Neural progenitor cell (in vitro differentiated cells): ENCODE results near the gene RNASE2. TPM values are rescaled to one million over a fixed set of nuclear protein-coding genes. Genes with fewer than 3 reads are reported as not detected.
"Not testable (repeated sequence)": the region's sequence is repeated elsewhere in the genome, so short reads cannot be mapped to it uniquely, and the experiment has no call there.

ENCODE experiments used
- DNase-seq: peaks from one replicate; pipeline ENCODE4 v3.0.0-alpha.2; 2016; ENCODE audit warnings: low spot score
- H2AFZ ChIP-seq: fragments of 200-600 bp; sonication (generic); replicated peaks from 2 replicates; pipeline ENCODE4 v1.6.1; 2016; ENCODE audit warnings: antibody characterized with exemption
- H3F3A ChIP-seq: fragments of 200-600 bp; sonication (generic); 2 replicates; pipeline ENCODE4 v1.6.1; 2016; ENCODE audit warnings: antibody characterized with exemption, low read depth
- H3K27ac ChIP-seq: fragments of 200-600 bp; sonication (generic); 2 replicates; pipeline ENCODE4 v1.5.1; 2016; ENCODE audit warnings: mild to moderate bottlenecking
- H3K27me3 ChIP-seq: fragments of 200-600 bp; sonication (generic); 2 replicates; pipeline ENCODE4 v1.6.1; 2016; ENCODE audit warnings: mild to moderate bottlenecking, moderate library complexity
- H3K36me3 ChIP-seq: fragments of 200-600 bp; sonication (generic); 2 replicates; pipeline ENCODE4 v1.5.1; 2016
- H3K4me1 ChIP-seq: fragments of 200-600 bp; sonication (generic); 2 replicates; pipeline ENCODE4 v1.6.1; 2016; ENCODE audit warnings: mixed run types
- H3K4me2 ChIP-seq: fragments of 200-600 bp; sonication (generic); 2 replicates; pipeline ENCODE4 v1.6.1; 2016
- H3K4me3 ChIP-seq: fragments of 200-600 bp; sonication (generic); 2 replicates; pipeline ENCODE4 v1.5.1; 2016
- H3K79me2 ChIP-seq: fragments of 200-600 bp; sonication (generic); 2 replicates; pipeline ENCODE4 v1.6.1; 2016; ENCODE audit warnings: low read depth
- H3K9ac ChIP-seq: fragments of 200-600 bp; sonication (generic); 2 replicates; pipeline ENCODE4 v1.6.1; 2016
- H3K9me3 ChIP-seq: fragments of 200-600 bp; sonication (generic); 2 replicates; pipeline ENCODE4 v1.5.1; 2016; ENCODE audit warnings: low read depth
- H4K20me1 ChIP-seq: fragments of 200-600 bp; sonication (generic); 2 replicates; pipeline ENCODE4 v1.6.1; 2016; ENCODE audit warnings: low read depth
- H3K27ac Mint-ChIP-seq: 3 replicates; pipeline ENCODE4 v1.8.0; 2021; ENCODE audit warnings: mixed read lengths
- H3K27me3 Mint-ChIP-seq: 2 replicates; pipeline ENCODE4 v1.8.0; 2022; ENCODE audit warnings: low read depth, mild to moderate bottlenecking, inconsistent platforms, moderate library complexity, mixed read lengths; ENCODE audit not compliant: insufficient read depth
- H3K36me3 Mint-ChIP-seq: 3 replicates; pipeline ENCODE4 v1.8.0; 2021; ENCODE audit warnings: mixed read lengths
- H3K4me1 Mint-ChIP-seq: 3 replicates; pipeline ENCODE4 v1.8.0; 2021; ENCODE audit warnings: mixed read lengths
- H3K4me3 Mint-ChIP-seq: 3 replicates; pipeline ENCODE4 v1.8.0; 2021; ENCODE audit warnings: mild to moderate bottlenecking, moderate library complexity, mixed read lengths
- H3K9me3 Mint-ChIP-seq: 3 replicates; pipeline ENCODE4 v1.8.0; 2020; ENCODE audit warnings: mixed read lengths
- EZH2 ChIP-seq: fragments of 200-600 bp; sonication (generic); IDR thresholded peaks from 2 replicates; pipeline ENCODE4 v1.6.1; 2017; ENCODE audit warnings: antibody characterized with exemption, mild to moderate bottlenecking, moderate library complexity
- EZH2phosphoT487 ChIP-seq: fragments of 200-600 bp; sonication (generic); IDR thresholded peaks from 2 replicates; pipeline ENCODE4 v1.6.1; 2017; ENCODE audit warnings: antibody characterized with exemption
- total RNA-seq: library from RNA; depleted of rRNA; stranded (reverse); fragments of >200 nt; gene quantifications from 2 replicates; pipeline ENCODE4 v1.2.3, GENCODE V29; 2015; ENCODE audit warnings: low replicate concordance
- TF ChIP-seq, protein P1 (sequence below): fragments of 200-600 bp; sonication (generic); IDR thresholded peaks from 2 replicates; pipeline ENCODE4 v1.5.1; 2017; ENCODE audit warnings: antibody characterized with exemption, mild to moderate bottlenecking

RNASE2 gene
- total RNA-seq, 1 donor from 2014 or later = not detected

GRCh38 chr14:20956376-20956976, 1.2 kb downstream of the RNASE2 start:
- no peaks in the 10 kb centered on the region for H3K79me2 ChIP-seq
- no peaks in the 10 kb centered on the region for H3K27me3 ChIP-seq
- Mint-ChIP-seq H3K4me3 (no peak overlapping the region), H3K27ac (no peak overlapping the region), H3K27me3 (peaks cover 2% of the 10 kb centered on the region), H3K36me3 (no peaks in the 10 kb centered on the region), H3K4me1 (no peaks in the 10 kb centered on the region), H3K9me3 (no peaks in the 10 kb centered on the region)
- no peaks in the 10 kb centered on the region for H3F3A ChIP-seq
- H3K4me3 ChIP-seq = no peak overlapping the region
- no peaks in the 10 kb centered on the region for H3K4me1 ChIP-seq
- H2AFZ ChIP-seq = no peak overlapping the region
- no peaks in the 10 kb centered on the region for H4K20me1 ChIP-seq
- no peak for DNase-seq
- no peaks in the 10 kb centered on the region for H3K9me3 ChIP-seq
- TF ChIP-seq, protein P1, sequence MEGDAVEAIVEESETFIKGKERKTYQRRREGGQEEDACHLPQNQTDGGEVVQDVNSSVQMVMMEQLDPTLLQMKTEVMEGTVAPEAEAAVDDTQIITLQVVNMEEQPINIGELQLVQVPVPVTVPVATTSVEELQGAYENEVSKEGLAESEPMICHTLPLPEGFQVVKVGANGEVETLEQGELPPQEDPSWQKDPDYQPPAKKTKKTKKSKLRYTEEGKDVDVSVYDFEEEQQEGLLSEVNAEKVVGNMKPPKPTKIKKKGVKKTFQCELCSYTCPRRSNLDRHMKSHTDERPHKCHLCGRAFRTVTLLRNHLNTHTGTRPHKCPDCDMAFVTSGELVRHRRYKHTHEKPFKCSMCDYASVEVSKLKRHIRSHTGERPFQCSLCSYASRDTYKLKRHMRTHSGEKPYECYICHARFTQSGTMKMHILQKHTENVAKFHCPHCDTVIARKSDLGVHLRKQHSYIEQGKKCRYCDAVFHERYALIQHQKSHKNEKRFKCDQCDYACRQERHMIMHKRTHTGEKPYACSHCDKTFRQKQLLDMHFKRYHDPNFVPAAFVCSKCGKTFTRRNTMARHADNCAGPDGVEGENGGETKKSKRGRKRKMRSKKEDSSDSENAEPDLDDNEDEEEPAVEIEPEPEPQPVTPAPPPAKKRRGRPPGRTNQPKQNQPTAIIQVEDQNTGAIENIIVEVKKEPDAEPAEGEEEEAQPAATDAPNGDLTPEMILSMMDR = no peak
- TF ChIP-seq EZH2phosphoT487 = no peak
- TF ChIP-seq EZH2 = no peak
- H3K4me2 ChIP-seq = no peak overlapping the region
- H3K36me3 ChIP-seq = no peaks in the 10 kb centered on the region
- H3K9ac ChIP-seq = no peak overlapping the region
- no peak overlapping the region for H3K27ac ChIP-seq

- not testable (repeated sequence) for H3K36me3 ChIP-seq, H3F3A ChIP-seq, H4K20me1 ChIP-seq, DNase-seq, H3K27me3 ChIP-seq, H3K36me3 Mint-ChIP-seq, H3K4me1 ChIP-seq, H3K9ac ChIP-seq, H3K79me2 ChIP-seq, H3K4me3 ChIP-seq, H3K4me1 Mint-ChIP-seq, H2AFZ ChIP-seq, H3K9me3 ChIP-seq, H3K4me2 ChIP-seq, H3K27me3 Mint-ChIP-seq, H3K27ac ChIP-seq, H3K4me3 Mint-ChIP-seq, H3K27ac Mint-ChIP-seq, H3K9me3 Mint-ChIP-seq
Observed at GRCh38 chr14:20958946-20959345, 3.7 kb downstream of the RNASE2 start.

DNA sequence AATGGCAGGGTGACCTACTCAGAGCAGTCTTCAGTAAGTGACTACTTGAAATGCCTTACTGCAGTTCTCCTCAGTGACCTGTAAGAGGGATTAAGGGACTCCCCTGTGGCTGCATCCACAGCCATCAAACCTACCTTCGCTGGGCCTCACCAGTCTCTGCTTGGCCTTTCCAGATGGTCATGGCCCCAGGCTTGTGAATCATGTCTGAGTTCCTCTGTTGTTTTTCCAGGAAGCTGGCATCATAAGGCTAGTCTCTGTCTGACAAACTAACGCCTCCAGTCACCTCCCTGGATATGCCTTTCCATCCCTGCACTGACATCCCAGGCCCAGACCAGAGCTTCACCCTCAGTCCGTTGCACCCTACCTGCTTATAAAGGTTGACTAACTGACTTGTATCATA, 14.0 kb downstream of the RNASE2 start:
- H3K27me3 Mint-ChIP-seq = peaks cover 1% of the 10 kb centered on the region
- no peak for DNase-seq

GRCh38 chr14:20970647-20970982, 15.3 kb downstream of the RNASE2 start:
- Histone ChIP-seq H3K4me2 (peak overlapping the region; percentile 77), H3K9me3 (no peaks in the 10 kb centered on the region), H3F3A (peaks cover 4% of the 10 kb centered on the region), H3K4me1 (no peaks in the 10 kb centered on the region), H3K36me3 (no peaks in the 10 kb centered on the region), H3K9ac (no peak overlapping the region), H3K79me2 (no peaks in the 10 kb centered on the region), H3K27me3 (peaks cover 46% of the 10 kb centered on the region), H3K4me3 (peak overlapping the region; percentile 67), H3K27ac (no peak overlapping the region), H4K20me1 (no peaks in the 10 kb centered on the region), H2AFZ (no peak overlapping the region)
- Mint-ChIP-seq H3K27ac (no peak overlapping the region), H3K27me3 (no peaks in the 10 kb centered on the region), H3K4me1 (peaks cover 7% of the 10 kb centered on the region), H3K4me3 (peak overlapping the region; percentile 96), H3K36me3 (no peaks in the 10 kb centered on the region), H3K9me3 (no peaks in the 10 kb centered on the region)
- TF ChIP-seq EZH2phosphoT487 = no peak
- DNase-seq = no peak

More for the DNA sequence above, 14.0 kb downstream of the RNASE2 start:
- Mint-ChIP-seq H3K4me1 (peaks cover 7% of the 10 kb centered on the region), H3K4me3 (no peak overlapping the region), H3K36me3 (no peaks in the 10 kb centered on the region), H3K9me3 (no peaks in the 10 kb centered on the region), H3K27ac (no peak overlapping the region)
- H4K20me1 ChIP-seq = no peaks in the 10 kb centered on the region
- no peaks in the 10 kb centered on the region for H3K4me1 ChIP-seq
- H3K9ac ChIP-seq = no peak overlapping the region
- H3K4me2 ChIP-seq = no peak overlapping the region
- peaks cover 4% of the 10 kb centered on the region for H3F3A ChIP-seq
- no peaks in the 10 kb centered on the region for H3K36me3 ChIP-seq
- no peaks in the 10 kb centered on the region for H3K79me2 ChIP-seq
- no peaks in the 10 kb centered on the region for H3K9me3 ChIP-seq
- H3K27me3 ChIP-seq = peaks cover 46% of the 10 kb centered on the region
- no peak overlapping the region for H3K27ac ChIP-seq
- H3K4me3 ChIP-seq = no peak overlapping the region
- TF ChIP-seq EZH2phosphoT487 = no peak
- TF ChIP-seq EZH2 = no peak
- TF ChIP-seq, protein P1 = no peak
- no peak overlapping the region for H2AFZ ChIP-seq
